HG03175 (cell line): ENCODE data around the gene CYBA.

Experiments used
- ATAC-seq: cut with Tn5 transposase; IDR thresholded peaks from one replicate; pipeline ENCODE4 v1.9.1; 2021; ENCODE audit warnings: mild to moderate bottlenecking, moderate library complexity; ENCODE audit not compliant: unreplicated experiment

CYBA gene

DNA sequence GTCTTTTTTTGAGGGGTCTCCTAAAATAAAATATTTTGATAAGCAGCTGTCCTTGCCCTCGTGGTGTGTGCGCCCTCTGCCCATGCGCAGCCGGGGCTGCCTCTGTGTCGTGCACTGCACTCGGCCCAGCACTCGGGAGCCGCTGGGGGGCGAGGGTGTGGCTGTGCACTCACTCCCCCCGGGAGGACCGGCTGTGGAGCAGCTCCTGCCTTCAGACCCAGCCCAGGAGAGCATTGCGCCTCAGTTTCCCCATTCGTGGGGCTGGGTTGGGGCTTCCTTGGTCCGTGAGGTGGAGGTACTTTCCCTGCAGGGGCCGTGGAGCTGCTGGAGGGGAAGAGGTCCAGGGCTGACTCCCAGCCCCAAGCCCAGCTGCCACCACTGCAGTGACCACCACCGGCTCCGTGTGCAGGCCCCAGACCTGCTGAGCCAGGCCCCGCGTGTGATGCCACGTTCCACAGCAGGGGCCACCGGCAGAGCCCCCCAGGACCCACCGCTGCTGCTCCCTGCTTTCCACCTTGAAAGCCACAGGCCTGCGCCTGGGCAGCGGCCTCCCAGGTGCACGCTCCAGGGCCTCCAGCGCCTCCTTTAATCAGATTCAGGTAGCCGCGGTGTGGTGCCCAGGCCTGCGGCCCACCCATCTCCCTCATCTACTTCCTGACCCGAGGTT is 18.8 kb downstream of the CYBA start:
- ATAC-seq = no peak

DNA sequence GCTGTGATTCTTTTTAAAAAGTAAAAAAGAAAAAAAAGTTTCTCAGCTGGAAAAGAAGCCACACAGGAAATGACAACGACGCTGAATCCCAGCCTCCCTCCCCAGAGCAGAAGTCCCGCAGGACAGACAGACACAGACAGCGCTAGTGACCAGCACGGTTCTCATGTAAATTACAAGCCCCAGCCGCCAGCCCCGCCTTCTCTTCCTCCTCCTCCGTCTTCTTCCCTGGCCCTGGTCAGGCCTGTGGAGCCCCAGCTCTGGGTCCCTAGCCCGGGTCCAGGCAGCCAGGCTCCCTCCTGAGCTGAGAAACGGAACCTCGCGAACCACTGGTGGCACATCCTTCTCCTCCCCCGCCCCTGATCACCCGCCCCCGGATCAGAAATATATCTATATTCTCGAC is 19.5 kb downstream of the CYBA start:
- ATAC-seq = no peak

DNA sequence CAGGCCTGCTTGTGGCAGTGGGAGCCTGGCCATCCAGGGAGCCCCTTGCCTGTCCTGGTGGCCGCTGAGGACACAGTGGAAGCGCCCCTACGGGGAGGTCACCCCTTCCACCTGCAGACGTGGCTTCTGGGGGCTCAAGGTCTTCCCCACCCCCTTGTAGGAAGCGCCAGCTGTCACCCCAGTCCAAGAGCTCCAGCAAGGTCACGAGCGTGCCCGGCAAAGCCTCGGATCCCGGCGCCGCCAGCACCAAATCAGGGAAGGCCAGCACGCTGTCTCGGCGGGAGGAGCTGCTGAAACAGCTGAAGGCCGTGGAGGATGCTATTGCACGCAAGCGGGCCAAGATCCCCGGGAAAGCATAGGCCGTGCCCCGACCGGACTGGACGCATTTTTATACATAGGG is 19.9 kb downstream of the CYBA start:
- no peak for ATAC-seq

DNA sequence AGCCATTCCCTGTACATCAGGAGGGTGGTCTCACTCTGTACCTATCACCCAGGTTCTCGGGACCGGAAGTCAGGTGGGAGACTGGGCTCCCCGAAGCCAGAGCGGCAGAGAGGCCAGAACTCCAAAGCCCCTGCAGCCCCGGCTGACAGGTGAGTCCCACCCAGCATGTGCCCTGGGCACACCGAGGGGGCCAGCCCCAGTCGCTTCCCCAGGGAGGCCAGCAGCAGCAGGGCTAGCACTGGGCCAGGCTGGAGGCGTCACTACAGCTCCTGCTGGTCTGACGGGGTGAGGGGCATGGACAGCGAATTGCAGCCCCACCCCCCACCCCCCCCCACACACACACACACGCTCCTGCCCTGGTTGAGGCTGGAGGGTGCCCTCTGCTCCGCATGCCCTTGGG is 20.4 kb downstream of the CYBA start:
- ATAC-seq = no peak

DNA sequence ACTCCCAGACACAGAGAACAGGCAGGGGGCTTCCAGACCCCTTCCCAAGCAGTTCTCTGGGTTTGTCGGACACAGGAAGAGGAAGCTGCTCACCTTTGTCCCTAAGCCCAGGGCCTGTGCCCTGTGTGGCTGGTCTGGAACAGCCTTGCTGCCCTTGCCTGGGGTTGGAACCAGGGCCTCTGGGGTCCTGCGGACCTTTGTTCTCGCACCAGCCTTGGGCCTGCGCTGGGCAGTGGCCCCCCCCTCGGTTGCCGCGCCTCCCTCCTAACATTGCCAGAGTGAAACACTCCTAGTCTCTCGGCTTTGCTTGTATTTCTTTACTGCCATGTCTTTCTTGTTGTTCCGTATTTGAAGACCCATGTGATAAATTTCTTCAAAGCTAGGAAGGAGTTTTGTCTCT is 21.0 kb downstream of the CYBA start:
- ATAC-seq = no peak

DNA sequence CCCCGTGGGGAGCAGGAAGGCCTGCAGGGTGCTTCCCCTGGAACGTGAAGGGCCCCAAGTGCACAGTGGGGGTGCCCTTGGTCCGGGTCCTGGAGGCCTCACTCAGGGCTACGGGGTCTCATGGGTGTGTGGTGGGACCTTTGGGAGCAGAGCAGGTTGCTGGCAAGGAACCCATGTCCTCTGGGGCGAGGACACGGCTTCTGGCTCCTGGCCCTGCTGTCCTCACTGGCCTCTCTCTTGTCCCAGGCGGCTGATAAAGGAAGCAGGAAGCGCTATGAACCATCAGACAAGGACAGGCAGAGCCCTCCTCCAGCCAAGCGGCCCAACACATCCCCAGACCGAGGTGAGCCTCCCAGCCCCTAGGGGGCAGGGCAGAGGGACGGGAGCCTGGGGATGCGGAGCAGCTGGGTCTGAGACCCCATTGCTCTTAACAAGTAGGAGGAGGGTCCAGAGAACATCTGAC is 22.3 kb downstream of the CYBA start:
- ATAC-seq = no peak

DNA sequence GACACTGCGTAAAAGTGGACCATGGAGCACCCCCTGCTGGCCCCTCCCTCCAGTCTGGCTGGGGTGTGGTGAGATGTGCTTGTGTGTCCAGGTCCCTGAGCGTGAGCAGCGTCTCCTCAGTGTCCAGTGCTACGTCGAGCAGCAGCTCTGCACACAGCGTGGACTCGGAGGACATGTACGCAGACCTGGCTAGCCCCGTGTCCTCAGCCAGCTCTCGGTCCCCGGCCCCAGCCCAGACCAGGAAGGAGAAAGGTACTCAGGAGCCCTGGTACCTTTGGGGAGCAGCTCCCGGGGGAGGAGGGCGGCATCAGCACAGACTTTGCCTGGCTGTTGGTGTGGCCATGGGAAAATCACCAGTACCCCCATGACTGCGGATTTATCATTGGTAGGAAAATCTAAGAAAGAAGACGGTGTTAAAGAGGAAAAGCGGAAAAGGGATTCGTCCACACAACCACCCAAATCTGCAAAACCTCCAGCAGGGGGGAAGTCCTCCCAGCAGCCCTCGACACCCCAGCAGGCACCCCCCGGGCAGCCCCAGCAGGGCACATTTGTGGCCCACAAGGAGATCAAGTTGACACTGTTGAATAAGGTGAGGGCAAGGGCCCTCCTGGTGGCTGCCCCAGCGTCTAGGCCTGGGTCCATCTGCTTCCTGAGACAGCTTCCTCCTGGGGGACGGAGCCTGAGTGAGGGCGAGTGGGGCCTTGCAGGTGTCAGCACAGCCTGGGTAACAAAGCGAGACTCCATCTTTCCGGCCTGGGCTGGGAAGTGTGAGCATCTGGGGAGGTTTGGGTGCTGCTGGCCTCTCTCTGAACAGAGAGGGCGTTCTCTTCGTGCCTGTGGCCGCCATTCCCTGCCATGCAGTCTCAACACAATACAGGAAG is 23.1 kb downstream of the CYBA start:
- no peak for ATAC-seq

DNA sequence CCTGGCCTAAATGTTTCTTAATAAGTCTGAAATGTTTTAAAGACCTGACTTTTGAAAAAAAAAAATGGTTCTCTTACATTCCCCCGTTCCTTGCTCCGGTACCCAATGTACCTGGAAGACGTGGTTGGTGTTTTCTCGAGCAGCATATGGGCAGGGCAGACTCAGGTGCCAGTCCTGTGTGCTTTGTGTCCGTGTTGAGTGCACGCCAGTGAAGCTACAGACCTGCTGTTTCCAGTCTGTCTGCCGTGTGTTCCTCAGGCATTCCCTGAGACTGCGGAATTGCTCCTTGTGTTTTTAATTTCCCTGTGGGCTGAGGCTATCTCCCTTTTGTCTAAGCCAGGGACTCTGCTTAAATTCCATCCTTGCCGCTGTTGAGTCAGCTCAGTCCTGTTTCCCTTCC is 24.2 kb downstream of the CYBA start:
- no peak for ATAC-seq

DNA sequence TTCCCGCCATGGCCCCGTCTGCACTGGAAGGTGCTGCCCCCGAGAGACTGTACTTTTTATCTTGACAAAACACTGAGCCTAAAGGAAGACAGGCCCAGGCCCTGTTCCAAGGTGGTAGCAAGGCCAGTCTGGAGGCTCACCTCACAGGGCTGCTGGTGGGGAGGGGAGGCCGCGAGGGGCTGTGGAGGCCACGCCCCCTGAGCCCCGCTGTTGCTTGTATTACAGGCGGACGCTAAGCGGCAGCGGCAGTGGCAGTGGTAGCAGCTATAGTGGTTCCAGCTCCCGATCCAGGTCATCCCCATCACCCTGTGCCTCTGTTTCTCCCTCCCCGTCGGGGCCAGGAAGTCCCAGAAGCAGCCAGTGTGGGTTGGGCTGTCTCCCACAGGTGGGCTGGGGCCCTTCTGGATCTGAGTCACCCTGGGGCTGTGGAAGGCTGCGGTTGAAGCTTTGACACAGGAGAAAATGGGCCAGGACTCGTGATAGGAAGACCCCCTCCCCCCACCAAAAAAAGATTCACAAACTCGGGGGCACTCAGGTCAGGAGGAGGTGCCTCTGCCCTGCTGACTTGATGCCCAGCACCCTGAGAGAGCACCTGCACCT is 25.8 kb downstream of the CYBA start:
- no peak for ATAC-seq

DNA sequence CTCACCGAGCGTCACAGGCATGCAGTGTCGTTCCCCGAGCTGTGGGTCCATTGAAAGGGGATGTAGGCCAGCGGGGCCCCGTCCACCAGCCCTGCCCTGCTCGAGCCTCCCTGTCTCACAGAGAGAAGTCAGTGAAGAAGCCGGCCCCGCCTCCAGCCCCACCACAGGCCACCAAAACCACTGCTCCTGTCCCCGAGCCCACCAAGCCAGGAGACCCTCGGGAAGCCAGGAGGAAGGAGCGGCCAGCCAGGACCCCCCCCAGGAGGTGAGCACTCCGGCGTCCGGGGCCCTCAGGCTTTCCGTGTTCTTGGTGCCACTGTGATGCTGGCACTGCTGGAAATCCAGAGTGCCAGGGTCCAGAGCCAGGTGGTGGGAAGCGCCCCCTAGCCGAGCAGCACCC is 26.4 kb downstream of the CYBA start:
- ATAC-seq = no peak

DNA sequence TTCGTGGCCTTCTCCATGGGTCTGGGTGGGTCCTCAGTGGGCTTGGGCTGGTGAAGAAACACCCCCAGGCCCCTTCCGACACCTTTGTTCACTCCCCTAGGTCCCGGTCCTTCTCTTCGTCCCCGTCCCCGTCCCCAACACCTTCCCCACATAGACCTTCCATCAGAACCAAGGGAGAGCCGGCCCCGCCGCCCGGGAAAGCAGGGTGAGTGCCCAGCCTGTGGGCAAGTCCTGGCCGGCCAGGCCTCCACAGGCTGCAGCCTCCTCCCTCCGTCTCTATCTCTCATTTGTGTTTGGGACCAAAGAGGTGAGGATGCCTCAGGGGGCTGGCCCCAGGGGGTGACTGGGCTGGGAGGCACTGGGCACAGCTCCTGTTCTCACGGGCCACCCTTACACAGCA is 27.0 kb downstream of the CYBA start:
- ATAC-seq = no peak

DNA sequence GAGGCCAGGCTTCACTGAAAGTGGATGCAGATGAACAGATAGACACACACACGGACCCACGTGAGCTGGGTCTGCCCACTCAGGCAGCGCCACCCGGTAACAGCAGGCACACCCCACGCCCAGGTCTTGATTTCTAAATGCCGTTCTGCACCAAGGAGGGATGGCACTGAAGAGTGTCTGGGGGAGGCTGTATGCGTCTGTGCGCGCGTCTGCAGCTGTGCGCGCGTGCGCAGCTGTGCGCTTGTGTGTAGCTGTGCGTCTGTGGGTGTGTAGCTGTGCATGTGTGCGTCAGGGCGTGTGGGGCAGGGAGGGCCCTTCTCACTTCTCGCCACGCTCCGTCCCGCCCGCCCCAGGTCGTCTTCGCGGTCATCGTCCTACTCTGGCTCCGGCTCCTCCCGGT is 28.0 kb downstream of the CYBA start:
- no peak for ATAC-seq

DNA sequence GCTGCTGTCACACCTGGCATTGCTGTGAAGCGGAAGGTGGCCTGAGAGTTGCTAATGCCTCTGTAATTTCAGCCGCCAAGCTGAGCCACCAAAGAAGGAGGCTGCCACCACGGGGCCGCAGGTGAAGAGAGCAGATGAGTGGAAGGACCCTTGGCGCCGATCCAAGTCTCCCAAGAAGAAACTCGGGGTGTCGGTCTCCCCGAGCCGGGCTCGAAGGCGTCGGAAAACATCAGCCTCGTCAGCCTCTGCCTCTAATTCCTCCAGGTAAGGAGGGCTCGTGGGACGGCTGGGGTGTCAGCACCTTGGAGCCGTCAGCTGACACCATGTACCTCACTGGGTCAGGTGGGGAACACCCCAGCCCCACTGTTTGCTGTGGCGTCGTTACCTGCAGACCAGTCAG is 28.7 kb downstream of the CYBA start:
- no peak for ATAC-seq

DNA sequence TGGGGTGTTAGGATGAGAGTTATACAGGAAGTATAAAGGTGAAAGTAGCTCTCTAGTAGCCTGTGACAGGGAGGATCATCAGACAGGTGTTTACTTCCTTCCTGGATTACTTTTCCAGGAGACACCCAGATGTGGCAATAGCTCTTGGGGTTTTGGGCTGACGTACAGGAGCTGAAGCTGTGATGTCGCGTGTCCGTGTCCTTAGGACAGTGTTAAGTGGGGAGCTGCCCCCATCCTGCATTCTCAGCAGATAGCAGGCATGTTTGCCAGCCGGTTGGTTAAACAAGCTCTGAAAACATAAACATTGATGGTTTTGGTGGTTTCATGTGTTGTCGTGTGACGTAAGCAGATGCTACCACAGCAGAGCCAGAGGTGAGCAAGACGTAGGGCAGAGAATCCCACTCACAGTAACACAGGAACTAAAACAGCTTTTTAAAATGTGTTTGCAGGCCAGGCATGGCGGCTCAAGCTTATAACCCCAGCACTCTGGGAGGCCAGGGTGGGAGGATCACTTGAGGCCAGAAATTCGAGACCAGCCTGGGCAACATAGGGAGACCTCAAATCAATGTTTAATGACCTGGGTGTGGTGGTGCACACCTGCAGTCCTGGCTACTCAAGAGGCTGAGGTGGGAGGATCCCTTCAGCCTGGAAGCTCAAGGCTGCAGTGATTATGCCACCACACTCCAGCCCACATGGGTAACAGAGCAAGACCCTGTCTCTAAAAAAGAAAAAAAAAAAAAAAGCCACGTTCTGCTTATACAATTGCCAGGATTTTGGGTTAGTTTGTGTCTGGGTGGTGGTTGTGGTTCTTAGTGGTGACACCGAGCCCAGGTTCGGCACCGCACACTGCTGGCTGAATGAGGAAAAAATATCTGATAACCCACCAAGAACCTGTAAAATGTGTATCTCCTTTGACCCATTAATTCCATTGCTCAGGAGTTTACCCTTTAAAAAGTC is 30.7 kb downstream of the CYBA start:
- no peak for ATAC-seq

DNA sequence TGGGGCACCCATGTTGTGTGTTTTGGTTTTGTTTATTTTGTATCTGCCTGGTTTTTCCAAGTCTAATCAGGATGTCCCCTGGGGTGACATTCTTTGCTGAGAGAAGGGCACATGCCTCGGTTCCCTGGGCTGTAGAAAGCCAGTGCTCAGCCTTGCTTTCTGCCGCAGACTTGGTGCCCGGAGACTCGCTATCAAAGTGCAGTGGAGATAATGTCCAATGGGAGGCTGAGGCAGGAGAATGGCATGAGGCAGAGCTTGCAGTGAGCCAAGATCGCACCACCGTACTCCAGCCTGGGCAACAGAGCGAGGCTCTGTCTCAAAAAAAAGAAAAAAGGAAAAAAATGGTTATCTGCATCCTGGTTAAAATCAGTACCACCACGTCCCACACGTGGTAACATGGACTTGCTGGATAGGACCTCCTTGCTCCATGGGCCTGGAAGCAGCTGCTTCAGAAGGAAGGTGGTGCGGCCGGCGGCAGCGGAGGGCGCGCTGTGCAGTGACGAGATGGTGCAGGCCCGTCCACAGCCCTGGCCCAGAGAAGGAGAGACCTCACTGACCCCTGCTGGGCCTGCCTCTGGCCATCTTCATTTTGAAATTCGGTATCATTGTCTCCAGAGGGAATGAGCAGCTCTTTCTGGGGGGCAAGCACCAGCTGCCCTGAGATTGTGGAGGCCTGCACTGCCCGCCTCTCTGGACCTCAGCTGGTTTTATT is 31.7 kb downstream of the CYBA start:
- no peak for ATAC-seq

DNA sequence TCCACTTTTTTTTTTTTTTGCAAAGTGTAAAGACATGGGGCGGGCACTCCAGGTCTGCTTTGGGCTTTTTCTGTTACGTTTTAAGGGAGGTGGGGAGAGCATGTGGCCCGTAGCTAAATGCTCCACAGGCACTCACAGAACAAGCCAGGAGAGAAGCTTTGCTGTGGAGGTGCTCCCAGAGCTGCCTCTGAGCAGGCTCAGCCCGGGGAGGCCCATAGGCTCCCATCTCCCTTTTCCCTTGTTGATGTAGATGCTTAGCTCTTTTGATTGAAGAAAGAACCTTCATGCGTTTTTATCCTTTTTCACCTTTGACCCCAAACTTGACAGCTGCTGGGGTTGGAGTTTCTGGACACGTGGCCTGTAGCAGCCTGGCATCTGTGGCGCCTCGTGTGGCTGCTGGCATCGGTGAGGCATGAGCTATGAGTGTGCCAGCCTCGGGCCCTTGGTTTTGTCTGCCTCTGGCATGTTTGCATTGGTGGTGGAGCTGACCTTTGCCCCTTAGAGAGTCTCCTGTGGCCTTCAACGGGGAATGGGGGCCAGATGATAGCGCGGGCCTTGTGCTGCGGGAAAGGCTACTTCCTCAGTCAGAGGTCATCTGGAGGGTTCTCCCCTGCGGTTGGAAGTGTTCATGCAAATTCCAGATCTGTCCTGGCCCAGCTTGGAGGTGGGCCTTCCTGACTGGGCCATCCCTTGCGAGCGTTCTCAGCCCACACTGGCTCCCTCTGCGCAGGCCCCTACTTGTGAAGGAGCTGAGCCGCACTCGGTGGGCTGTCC is 32.5 kb downstream of the CYBA start:
- ATAC-seq = no peak

DNA sequence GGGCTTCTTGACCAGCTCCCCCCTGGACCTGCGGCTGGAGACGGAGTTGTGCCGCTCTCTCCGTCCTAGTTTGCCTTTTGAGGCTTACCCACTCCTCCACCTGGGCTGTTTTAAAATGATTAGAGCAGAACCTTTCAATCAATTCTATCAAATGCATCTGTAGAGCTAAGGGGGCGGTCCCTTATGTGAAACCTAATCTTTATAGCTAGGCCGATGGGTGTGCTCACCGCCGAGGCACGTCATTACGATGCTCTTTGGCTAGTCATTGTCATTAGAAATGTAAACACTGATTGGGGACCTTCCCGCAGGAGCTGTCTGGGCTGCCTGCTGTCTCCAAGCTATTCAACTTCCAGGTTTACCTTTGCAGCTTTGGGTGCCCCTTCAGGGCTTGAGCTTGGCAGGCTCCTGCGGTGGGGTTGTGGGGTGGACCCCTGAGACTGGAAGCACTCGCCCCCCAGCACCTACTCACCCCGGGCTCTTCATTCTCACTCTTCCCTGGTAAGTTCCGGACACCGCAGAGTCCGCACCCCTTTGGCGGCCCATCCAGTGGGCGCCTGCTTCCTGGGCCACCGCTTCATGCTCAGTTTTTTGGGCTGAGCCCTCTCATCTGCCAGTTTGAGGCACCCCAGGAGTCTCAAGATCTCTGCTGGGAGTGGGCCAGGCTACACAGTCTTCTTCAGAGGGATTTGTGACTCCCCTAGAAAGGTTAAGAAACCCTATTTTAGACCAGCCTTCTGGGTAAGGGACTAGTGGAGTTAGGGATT is 33.4 kb downstream of the CYBA start:
- ATAC-seq = no peak

DNA sequence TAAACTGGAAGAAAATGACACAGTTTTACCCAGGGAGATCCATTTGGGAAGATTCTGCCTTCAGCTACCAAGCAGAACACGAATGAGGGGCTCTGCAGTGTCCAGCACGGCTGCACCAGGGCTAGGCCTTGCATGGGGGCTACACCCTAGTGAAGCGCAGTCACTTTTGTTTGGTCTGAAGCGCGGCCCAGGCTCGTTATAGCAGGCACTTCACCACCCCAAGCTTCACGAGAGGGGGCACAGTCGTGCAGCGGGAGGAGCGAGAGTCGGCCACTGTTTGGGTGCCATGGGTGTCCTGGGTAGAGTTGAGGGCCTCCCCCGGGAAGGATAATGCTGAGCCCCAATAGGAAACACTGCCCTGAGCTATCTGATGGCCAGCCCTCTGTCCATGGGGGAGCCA is 34.1 kb downstream of the CYBA start:
- ATAC-seq = no peak

DNA sequence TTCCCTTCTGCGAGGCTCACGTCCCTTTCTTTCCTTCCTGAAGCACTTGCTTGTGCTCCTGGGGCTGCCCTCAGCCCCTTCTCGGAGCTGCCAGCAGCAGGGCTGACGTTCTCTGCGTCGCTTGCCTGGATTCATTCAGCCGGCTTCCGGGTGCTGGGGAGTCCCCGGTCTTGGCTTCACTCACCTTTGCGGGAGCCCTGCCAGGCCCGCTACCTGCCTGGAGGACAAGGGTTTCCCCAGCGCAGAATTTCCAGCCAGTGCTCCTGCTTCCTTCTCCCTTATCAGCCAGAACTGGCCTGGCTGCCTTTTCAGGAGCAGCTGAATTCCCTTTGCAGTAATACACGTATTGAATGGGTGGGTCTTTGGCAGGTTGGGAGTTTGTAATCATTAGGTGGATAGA is 34.5 kb downstream of the CYBA start:
- no peak for ATAC-seq
